NCI-H524 (cell line): ENCODE results near the gene SGK1.

Experiments
- DNase-seq, 2 experiments: peaks; one replicate each; lab custom pipeline; 2025; lab: John Stamatoyannopoulos, UW

SGK1 gene

DNA sequence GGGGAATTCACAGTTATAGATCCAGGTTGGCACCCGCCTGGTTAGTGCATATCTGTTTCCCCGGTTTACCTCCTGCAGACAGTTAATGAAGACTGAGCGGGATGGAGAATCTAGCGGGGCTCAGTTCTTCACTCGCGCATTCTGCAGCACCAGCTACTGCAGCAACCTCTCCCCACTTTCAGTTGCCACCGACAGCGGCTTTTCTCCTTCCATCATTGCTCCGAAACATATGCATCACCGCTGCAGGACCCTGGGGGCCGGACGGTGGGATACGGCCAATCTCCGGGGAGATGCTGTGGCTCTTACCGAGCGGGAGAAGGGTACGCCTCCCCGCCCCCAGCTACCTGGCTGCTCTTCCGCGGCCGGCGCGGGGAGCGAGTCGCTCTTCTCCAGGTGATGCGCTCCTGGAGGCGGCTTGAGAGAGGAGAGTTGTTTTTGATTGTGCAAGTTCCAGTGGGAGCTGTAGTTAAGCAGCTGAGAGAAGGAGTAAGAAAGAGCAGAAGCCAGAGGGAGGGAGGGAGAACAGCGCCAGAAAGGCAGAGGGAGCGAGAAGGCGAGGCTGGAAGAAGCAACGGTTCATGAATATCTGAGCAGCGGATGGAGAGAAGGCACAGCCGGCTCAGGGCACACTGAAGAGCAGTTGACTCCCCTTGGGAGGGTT lies at the start of gene SGK1:
TSS of gene SGK1 (minus strand) at position 642 of the 661 bp plus-strand sequence. CDS start 652 bp downstream, outside the sequence.
- DNase-seq: peak; percentile 48 to 62

- DNase-seq: no peak
These were observed 45.6 kb upstream of the SGK1 start for GRCh38 chr6:134363323-134364039.

GRCh38 chr6:134361011-134361410 lies 43.1 kb upstream of the SGK1 start:
- DNase-seq: no peak

GRCh38 chr6:134359302-134359701 lies 41.4 kb upstream of the SGK1 start:
- no peak for DNase-seq

DNA sequence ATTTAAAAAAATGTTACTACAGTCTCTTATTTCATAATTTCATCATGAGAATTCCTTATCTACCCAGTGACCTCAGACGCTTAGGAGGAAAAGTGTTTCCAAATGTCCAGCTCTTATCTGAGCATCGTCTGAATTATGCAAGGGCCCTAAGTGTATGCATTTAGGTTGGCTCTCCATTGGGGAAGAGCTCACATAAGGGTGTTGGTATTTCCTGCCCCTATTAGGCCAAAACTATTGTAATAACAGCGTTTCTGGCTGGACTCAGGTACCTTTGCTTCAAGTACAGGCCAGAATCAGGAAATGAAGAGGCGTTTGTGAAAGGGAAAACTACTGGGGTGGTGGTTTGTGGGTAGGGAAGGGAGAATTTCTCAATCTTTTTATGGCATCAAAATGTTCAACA lies 40.4 kb upstream of the SGK1 start:
- DNase-seq: no peak

GRCh38 chr6:134357022-134357487 lies 39.1 kb upstream of the SGK1 start:
- DNase-seq: no peak

DNA sequence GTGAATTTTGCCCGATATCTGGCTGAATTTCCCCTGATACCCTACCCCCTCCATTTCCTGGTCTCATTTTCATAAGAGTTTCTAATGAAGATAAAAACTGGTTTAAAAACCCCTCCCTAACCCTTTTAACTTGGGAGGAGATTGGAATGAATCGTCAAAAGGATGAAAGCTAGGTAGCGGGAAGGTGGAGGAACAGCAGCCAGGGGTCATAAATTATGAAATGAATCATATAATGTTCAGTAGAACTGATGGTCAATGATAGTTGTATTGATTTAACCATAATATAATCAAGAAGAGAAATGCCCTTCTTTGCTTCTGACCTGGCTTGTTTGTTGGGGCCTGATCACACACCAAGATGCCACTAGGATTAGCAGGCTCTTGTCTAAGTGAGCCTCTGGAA lies 38.5 kb upstream of the SGK1 start:
- no peak for DNase-seq

DNA sequence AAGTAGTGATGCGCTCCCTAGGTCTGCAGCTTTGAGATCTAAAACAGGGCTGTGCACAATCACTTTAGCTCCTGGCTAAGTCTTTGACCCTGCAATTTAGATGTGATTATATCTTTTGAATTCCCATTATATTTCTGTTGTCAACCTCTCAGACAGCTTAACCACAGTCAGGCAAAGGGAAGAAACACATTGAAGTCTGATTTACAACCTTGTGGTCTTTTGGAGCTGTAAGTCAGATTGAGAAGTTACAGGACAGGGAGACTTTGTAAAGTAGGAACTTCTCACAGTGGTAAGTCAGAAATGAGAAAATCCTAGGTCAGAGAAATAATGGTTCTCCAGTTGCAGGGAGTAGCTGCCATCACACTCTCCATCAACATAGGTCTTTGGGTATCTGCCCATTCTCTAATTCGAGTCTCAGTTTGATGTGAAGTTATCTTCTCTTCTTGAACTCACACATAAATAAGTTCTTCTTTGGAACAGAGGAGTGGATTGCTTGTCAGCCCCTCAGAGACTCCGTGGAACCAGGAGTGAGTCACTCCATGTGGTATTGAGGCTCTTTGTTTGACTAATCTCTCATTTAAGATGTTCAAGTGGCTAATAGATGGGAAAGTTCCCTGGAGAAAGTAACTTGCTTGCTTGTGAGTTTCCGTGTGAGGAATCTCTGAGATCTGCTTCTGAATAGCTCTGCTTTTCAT lies 35.0 kb upstream of the SGK1 start:
- no peak for DNase-seq

- DNase-seq: peak in 1 of 2 experiments; percentile 38
These were observed 33.9 kb upstream of the SGK1 start for GRCh38 chr6:134351615-134352474.

DNA sequence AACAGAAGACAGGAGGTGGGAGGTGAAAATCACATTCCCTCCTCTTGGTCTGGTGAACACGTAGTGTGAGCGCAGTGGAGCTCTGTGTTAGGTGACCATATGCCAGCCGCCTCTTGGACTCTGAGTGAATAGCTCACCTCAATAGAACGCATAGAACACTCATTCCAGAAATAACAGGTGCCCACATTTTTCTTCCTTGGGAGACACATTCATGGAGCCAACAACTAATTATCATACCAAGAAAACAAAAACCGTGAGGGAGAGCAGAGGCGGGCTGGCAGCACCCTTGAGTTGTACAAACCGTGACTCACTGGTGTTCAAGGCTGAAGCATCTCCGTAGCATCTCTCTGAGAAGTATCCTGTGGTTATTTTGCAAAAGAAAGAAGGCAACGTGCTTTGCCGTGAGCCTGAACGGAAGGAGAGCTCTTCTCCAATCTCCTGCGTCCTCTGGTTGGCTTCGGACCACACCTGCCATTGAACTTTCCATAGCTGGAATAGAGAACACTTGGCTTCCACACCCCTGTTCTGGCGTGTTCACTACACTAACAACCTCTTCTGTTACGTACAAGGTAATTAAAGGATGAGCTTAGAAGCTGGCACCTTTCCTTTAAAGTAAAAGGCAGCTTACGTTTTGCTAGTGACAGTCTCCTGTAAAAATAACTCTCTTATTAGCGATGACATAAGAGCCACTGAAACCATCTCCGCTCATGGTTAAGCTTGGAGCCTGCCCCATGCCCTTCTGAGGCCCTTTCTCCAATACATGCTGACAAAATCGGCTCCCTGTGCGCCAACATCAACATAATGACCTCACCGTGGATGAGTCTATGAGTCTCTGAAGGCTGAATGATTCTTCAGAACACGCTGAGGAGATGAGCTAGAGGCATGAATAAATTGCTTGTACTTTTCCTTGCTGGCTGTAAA lies 30.2 kb upstream of the SGK1 start:
- no peak for DNase-seq

GRCh38 chr6:134346932-134347545 lies 29.1 kb upstream of the SGK1 start:
- DNase-seq: no peak

- no peak for DNase-seq
These were observed 27.9 kb upstream of the SGK1 start for GRCh38 chr6:134345789-134346188.

DNA sequence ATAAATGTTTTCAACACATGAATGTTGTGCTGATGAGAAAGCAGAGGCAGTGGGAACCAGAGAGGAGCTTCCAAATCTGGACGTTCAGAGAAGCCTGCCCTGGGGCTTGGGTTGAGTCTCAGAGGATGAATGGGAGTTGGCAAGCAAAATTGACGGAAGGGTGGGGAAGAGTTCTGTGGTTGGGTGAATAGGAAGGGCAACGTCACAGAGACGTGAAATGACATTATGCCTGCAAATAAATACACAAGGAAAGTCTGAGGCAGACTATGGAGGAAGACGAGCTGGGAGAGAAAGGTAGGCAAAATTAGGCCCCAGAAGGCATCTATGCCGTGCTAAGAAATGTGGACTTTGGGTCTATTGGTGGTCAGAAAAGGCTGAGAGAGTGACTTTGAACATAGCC lies 25.2 kb upstream of the SGK1 start:
- DNase-seq: no peak

DNA sequence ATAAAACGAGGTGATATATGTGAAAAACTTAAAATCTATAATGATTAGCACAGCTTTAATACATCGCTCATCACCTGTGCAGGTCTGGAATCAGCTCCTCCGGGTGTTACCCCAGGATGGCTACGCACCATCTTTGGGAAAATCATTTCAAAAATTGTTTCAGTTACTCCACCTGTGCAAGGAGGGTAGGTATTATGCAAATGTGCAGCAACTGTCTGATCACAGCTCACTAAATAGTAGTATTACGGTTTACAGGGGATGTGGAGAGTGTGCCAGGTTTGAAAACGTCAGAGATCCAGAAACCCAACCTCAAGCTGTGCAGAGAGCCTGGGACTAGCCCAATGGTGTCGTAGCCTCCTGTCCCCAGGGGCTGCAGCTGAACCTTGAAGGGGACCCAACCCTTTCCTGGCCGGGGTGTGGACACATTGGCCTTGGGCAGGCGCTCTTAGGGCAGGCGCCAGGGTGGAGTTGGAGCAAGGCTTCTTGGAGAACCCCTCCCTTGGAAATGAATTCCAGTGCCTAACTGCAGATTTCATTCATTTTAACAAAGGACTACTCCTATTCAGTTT lies 24.2 kb upstream of the SGK1 start:
- DNase-seq: no peak

- no peak for DNase-seq
These were observed 22.5 kb upstream of the SGK1 start for GRCh38 chr6:134340179-134340975.

DNA sequence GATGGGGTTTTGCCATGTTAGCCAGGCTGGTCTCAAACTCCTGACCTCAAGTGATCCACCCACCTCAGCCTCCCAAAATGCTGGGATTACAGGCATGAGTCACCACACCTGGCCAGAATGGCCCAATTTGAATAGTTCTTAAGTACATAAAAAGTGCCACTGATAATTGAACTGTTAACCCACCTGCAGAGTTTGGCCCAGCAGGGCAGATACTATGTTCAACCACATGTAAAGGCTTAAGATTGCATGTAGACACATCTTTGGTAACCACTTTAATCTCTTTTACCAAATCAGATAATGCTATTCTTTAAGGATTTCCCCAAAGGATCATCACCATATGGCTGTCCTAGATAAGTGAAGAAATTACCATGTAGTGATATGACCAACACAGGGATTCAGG lies 21.3 kb upstream of the SGK1 start:
- peak in 1 of 2 experiments; percentile 26 for DNase-seq

DNA sequence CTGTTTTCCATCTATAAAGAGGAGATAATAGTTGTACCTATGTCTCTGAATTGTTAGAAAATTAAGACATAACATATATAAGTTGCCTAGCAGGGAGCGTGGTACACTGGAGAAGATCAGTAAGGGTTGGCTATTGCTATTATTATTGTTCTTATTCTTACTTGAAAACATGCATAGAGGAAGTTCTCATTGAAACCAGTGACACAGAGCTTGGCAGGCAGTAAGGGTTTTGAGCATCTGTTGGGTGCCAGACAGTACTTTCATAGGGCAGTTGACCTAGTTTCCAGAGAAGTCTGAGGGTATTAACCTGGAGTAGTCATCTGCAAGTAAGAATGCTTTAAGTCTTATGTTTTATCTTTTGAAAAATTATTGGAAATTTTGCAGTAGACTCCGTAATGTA lies 13.3 kb upstream of the SGK1 start:
- DNase-seq: peak in 1 of 2 experiments; percentile 49

DNA sequence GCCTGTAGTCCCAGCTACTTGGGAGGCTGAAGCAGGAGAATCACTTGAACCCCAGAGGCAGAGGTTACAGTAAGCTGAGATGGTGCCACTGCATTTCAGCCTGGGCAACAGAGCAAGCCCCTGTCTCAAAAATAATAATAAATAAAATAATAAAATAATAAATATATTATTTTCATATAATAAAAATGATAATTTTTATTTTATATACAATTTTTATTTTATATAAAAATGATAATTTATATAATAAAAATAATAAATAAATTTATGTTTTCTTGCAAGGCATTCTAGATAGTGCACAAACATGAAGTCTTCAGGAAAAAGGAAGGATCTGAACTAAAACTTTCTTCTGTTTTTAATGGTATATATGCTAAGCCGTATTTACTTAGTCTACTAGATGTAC lies 12.6 kb upstream of the SGK1 start:
- DNase-seq: no peak

DNA sequence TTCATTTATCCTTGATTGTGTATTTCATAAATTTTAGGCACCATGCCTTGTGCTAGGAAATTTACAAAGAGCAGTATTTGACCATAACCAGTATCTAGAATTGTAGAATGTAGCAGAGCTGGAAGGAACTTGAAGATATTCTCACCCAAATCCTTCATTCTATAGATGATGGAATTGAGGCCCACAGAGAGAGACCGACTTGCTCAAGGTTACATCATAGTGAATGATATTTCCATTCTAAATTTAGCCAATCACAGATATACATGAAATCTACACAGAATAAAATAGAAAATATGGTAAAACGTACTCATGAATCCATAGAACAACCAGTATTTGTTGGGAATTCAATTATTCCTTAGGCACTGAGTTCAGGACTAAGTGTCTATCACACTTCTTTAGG lies 10.9 kb upstream of the SGK1 start:
- DNase-seq: no peak
